Anterior cingulate cortex (tissue), 58 donors: ENCODE results near the gene IL17REL.

Experiments
- DNase-seq, 58 donors: peaks; one replicate each; lab custom pipeline; 2025; lab: John Stamatoyannopoulos, UW

The IL17REL gene

GRCh38 chr22:50046481-50047245 lies 34.1 kb upstream of the IL17REL start:
- no peak for DNase-seq

DNA sequence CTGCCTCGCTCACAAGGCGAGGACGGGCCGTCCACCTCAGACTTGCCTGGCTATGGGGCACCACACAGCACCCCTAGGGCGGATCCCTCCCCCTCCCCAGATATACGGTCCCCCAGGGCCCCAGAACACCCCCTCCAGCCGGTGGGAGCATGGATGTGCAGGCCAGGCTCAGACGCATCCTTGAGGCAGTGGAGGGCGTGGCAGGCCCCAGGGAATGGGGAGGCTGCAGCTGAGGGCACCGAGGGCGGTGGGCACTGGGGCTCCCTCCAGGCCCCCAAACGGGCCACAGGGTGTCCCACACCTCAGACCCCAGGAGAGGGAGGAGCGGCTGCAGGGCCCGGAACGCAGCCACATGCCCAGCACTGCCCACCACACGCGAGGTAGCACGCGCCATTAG lies 33.5 kb upstream of the IL17REL start:
- DNase-seq = no peak

GRCh38 chr22:50045211-50046018 lies 32.9 kb upstream of the IL17REL start:
- DNase-seq = no peak

GRCh38 chr22:50044485-50045118 lies 32.0 kb upstream of the IL17REL start:
- DNase-seq = no peak

GRCh38 chr22:50041361-50042065 lies 28.9 kb upstream of the IL17REL start:
- DNase-seq = no peak

DNA sequence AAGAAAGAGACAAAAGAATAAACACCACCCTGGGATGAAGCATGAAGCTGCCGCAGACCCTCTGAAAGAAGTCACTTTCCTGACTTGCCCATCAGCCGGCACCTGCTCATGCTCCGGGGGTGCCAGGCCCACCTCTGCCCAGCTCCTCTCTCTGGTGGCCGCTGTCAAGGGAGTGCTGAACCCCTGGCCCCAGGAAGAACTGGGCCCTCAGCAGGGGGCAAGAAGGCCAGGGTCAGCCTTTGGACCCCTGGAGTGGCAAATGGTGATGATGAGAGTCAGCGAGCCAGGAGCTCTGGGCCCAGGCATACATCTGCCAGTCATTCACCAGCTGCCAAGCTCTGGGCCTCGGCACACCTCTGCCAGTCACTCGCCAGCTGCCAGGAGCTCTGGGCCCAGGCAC lies 28.2 kb upstream of the IL17REL start:
- DNase-seq = no peak

- no peak for DNase-seq
Measured at GRCh38 chr22:50039669-50040443, 27.3 kb upstream of the IL17REL start.

DNA sequence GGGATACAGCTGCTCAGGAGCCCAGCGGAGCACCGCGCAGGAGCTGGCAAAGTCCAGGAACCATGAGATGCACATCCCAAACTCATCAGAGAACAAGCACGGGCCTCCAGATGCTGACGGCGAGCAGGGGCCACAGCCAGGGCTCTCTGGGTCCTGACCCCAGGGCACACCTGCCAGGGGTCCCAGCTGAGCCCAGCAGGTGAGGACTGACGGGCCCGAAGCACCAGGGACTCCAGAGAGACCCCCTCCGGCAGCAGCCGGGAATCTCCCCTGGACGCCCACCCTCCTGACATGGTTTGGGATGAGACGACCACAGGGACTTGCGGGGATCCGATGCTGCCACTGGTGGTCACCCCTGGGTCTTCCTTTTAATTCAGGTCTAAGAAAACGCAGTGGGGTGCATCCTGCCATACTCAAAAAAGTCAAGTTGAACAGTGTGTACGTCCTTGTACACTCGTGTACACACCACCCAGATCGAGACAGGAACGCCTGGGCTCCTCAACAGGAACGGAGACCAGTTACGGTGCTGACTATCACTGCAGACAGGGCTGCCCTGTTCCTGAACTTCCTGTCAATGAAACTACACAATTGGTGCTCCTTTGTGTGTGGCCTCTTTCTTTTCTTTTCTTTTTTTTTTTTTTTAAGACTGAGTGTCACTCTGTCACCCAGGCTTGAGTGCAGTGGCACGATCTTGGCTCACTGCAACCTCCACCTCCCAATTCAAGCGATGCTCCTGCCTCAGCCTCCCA lies 23.6 kb upstream of the IL17REL start:
- DNase-seq = no peak

- no peak for DNase-seq
Measured at GRCh38 chr22:50035131-50035881, 22.7 kb upstream of the IL17REL start.

- no peak for DNase-seq
Measured at GRCh38 chr22:50034126-50035081, 21.8 kb upstream of the IL17REL start.

DNA sequence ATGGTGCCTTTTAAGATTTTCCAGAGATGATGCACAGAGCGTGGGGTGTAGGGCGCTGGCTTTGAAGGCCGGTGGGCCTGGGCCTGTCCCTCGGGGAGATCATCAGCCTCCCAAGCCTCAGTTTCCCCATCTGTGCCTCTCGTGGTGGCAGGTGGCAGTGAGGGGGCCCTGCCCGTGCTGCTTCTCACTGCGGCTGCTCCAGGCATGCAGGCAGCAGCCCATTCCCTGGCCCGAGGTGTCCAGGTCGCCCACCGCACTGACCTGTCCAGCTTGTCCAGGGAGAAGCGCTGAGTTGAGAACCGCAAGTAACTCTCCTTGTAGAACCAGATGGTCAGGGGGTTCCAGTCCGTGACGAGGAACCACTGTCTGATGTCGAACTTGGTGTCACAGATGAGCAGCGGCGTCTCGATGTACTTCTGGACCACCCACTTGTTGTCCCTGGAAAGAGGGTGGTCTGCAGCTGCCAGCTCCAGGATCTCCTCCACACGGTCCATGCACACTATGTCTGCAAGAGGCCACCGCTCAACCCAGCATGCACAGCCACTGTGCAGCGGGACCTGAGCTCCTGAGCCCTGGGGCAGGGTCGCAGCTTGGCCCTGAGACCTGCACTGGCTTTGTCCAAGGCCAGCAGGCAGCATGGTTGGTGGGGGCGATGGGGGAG lies 20.5 kb upstream of the IL17REL start:
- no peak for DNase-seq

DNA sequence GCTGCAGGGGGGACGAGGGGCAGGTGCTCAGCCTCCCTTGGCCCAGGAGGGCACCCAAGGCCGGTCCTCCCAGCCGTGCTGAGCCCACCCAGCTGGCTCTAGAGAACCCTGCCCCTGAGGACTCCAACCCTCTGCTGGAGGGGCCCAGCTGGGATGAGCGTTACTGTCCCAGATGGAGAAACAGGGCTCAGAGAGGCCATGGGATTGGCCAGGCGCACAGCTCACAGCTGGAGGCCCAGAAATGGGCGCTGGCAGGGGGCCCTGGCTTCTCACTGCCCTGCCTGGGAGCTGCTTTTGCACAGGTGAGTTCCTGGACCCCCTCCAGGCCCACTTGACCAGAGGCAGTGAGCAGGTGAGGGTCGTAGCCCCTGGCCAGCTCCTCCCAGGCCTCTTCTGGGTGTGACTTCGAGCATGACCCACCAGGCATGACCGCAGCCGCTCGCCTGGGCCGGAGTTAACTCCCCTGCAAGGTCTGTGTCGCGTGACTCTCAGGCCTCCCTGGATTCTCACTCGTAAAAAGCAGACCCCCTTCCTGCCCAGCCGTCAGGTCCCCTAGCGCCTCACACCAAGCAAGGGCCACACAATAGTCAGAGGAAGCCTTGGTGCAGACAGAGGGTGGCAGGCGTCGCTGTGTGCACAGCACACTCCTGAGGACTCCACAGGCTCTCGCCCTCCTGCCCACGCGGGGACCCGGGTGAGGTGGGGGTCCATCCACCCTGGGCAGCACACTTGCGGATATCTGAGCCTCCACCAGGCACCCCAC lies 19.7 kb upstream of the IL17REL start:
- DNase-seq = no peak

- no peak for DNase-seq
Measured at GRCh38 chr22:50031189-50032091, 18.9 kb upstream of the IL17REL start.

DNA sequence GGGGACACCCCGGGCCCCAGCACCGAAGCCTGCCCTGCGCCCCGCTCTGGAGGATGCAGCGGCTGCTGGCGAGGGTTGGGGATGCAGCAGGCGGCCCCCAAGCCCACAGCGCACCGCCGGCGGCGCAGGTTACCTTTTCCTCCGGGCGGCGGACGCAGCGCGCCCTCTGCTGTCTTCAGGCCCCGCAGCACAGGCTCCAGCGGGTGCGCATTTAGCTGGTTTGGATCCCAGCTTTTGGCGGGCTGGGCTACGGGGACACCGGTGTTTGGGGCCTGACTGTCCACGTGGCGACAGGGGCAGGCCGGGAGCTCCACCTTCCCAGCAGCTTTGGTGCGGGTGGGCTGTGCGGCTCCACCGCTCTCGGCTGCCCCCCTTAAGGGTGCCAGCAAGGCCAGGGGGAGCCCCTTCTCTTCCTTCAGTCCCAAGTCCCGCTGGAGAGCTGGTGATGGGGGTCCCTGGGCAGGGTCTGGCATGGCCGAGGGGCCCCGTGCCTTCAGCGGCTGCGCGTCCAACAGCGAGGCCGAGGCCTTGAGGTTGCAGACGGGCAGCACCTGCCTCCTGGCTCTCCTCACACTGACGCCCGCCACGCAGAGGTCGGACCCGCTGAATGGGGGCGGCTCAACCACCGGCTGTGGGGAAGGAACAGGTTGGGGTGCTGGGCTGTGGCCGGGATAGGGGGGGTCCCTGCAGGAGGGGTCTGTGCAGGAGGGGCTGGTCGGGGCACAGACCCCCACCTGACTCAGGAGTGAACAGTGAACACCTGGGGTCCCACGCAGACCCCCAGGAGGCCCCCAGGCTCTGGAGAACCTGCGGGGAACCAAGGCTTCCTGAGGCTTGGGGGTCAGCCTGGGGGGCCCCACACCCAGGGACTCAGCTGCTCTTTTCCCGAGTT lies 18.0 kb upstream of the IL17REL start:
- DNase-seq = peak in 47 of 58 donors; percentile 4 to 81 (median 30)
